MM.1S (cell line): ENCODE data around the gene PLA2G4F.

Source experiments
- DNase-seq: peaks from one replicate; pipeline ENCODE4 v3.0.0-alpha.2; 2015
- H2AFZ ChIP-seq: fragments of 300-600 bp; sonication (generic); 2 replicates; pipeline ENCODE4 v1.6.0; 2016; ENCODE audit warnings: antibody characterized with exemption, low read length
- H3F3A ChIP-seq: fragments of 300-600 bp; sonication (generic); 2 replicates; pipeline ENCODE4 v1.6.1; 2016; ENCODE audit warnings: mild to moderate bottlenecking, antibody characterized with exemption, low read length, moderate library complexity, mixed read lengths; ENCODE audit not compliant: insufficient read depth
- H3K27ac ChIP-seq: fragments of 300-600 bp; sonication (generic); 2 replicates; pipeline ENCODE4 v1.5.1; 2016; ENCODE audit warnings: mild to moderate bottlenecking, low read length
- H3K27me3 ChIP-seq: fragments of 300-600 bp; sonication (generic); replicated peaks from 2 replicates; pipeline ENCODE4 v1.6.0; 2016; ENCODE audit warnings: low read length; ENCODE audit not compliant: insufficient read depth
- H3K36me3 ChIP-seq: fragments of 300-600 bp; sonication (generic); replicated peaks from 2 replicates; pipeline ENCODE4 v1.6.1; 2016; ENCODE audit warnings: mild to moderate bottlenecking, low read length, mixed read lengths; ENCODE audit not compliant: insufficient read depth
- H3K4me1 ChIP-seq: fragments of 300-600 bp; sonication (generic); 2 replicates; pipeline ENCODE4 v1.6.1; 2016; ENCODE audit warnings: low read length, mixed read lengths
- H3K4me2 ChIP-seq: fragments of 300-600 bp; sonication (generic); 2 replicates; pipeline ENCODE4 v1.6.0; 2016; ENCODE audit warnings: low read depth, low read length
- H3K4me3 ChIP-seq: fragments of 300-600 bp; sonication (generic); 2 replicates; pipeline ENCODE4 v1.5.1; 2016; ENCODE audit warnings: low read length, mixed read lengths
- H3K79me2 ChIP-seq: fragments of 300-600 bp; sonication (generic); 2 replicates; pipeline ENCODE4 v1.6.1; 2016; ENCODE audit warnings: mixed run types, low read length, mixed read lengths
- H3K9ac ChIP-seq: fragments of 300-600 bp; sonication (generic); 2 replicates; pipeline ENCODE4 v1.6.1; 2016; ENCODE audit warnings: low read length, mixed read lengths
- H3K9me2 ChIP-seq: fragments of 300-600 bp; sonication (generic); replicated peaks from 2 replicates; pipeline ENCODE4 v1.6.1; 2016; ENCODE audit warnings: mild to moderate bottlenecking, low read length, mixed read lengths; ENCODE audit not compliant: insufficient read depth
- H3K9me3 ChIP-seq: fragments of 300-600 bp; sonication (generic); replicated peaks from 2 replicates; pipeline ENCODE4 v1.6.1; 2016; ENCODE audit warnings: mild to moderate bottlenecking, low read length, mixed read lengths; ENCODE audit not compliant: insufficient read depth
- H4K20me1 ChIP-seq: fragments of 300-600 bp; sonication (generic); 2 replicates; pipeline ENCODE4 v1.6.1; 2016; ENCODE audit warnings: mild to moderate bottlenecking, low read length, moderate library complexity, mixed read lengths; ENCODE audit not compliant: insufficient read depth
- EZH2 ChIP-seq: fragments of 300-600 bp; sonication (generic); optimal IDR thresholded peaks from 2 replicates; pipeline ENCODE3; 2017; ENCODE audit warnings: low read depth, mild to moderate bottlenecking, antibody characterized with exemption, low read length, mixed read lengths
- EZH2phosphoT487 ChIP-seq: fragments of 300-600 bp; sonication (generic); IDR thresholded peaks from 2 replicates; pipeline ENCODE4 v1.6.1; 2018; ENCODE audit warnings: antibody characterized with exemption, low read length
- TF ChIP-seq, protein P1 (sequence below): fragments of 300-600 bp; sonication (generic); IDR thresholded peaks from 2 replicates; pipeline ENCODE4 v1.5.1; 2016; ENCODE audit warnings: antibody characterized with exemption, low read length, mixed read lengths

Gene PLA2G4F

GRCh38 chr15:42119446-42119760, 37.0 kb downstream of the PLA2G4F start:
- Histone ChIP-seq H3K27me3 (no peaks in the 10 kb centered on the region), H3F3A (no peaks in the 10 kb centered on the region), H3K36me3 (no peaks in the 10 kb centered on the region), H3K27ac (no peak overlapping the region), H2AFZ (no peak overlapping the region), H3K9ac (no peak overlapping the region), H3K9me2 (no peaks in the 10 kb centered on the region), H4K20me1 (no peaks in the 10 kb centered on the region), H3K4me3 (no peak overlapping the region), H3K9me3 (no peaks in the 10 kb centered on the region), H3K4me2 (no peak overlapping the region), H3K79me2 (no peaks in the 10 kb centered on the region), H3K4me1 (no peaks in the 10 kb centered on the region)
- TF ChIP-seq EZH2phosphoT487 (no peak), EZH2 (no peak)
- TF ChIP-seq, protein P1, sequence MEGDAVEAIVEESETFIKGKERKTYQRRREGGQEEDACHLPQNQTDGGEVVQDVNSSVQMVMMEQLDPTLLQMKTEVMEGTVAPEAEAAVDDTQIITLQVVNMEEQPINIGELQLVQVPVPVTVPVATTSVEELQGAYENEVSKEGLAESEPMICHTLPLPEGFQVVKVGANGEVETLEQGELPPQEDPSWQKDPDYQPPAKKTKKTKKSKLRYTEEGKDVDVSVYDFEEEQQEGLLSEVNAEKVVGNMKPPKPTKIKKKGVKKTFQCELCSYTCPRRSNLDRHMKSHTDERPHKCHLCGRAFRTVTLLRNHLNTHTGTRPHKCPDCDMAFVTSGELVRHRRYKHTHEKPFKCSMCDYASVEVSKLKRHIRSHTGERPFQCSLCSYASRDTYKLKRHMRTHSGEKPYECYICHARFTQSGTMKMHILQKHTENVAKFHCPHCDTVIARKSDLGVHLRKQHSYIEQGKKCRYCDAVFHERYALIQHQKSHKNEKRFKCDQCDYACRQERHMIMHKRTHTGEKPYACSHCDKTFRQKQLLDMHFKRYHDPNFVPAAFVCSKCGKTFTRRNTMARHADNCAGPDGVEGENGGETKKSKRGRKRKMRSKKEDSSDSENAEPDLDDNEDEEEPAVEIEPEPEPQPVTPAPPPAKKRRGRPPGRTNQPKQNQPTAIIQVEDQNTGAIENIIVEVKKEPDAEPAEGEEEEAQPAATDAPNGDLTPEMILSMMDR: no peak
- no peak for DNase-seq

- DNase-seq: peak; percentile 19
- Histone ChIP-seq H3K9ac (no peak overlapping the region), H3K79me2 (no peaks in the 10 kb centered on the region), H4K20me1 (no peaks in the 10 kb centered on the region), H3K4me3 (no peak overlapping the region), H3K36me3 (no peaks in the 10 kb centered on the region), H3K4me2 (no peak overlapping the region), H3K27me3 (no peaks in the 10 kb centered on the region), H3K9me2 (no peaks in the 10 kb centered on the region), H3K9me3 (no peaks in the 10 kb centered on the region), H2AFZ (no peak overlapping the region), H3F3A (no peaks in the 10 kb centered on the region), H3K27ac (no peak overlapping the region), H3K4me1 (no peaks in the 10 kb centered on the region)
- no peak for TF ChIP-seq EZH2phosphoT487
- no peak for TF ChIP-seq EZH2
- TF ChIP-seq, protein P1: no peak
Measured at GRCh38 chr15:42118650-42119445, 37.6 kb downstream of the PLA2G4F start.

- H3K9ac ChIP-seq: no peak overlapping the region
- TF ChIP-seq, protein P1: no peak
- TF ChIP-seq EZH2phosphoT487: no peak
- no peak for TF ChIP-seq EZH2
- H4K20me1 ChIP-seq: no peaks in the 10 kb centered on the region
- no peak overlapping the region for H2AFZ ChIP-seq
- H3K4me2 ChIP-seq: 0 out of 2 replicates have a peak overlapping the region, but pooled peaks have one; percentile 13
- no peaks in the 10 kb centered on the region for H3K9me2 ChIP-seq
- no peaks in the 10 kb centered on the region for H3F3A ChIP-seq
- no peak overlapping the region for H3K4me3 ChIP-seq
- peaks cover 6% of the 10 kb centered on the region; the same call in 1 of the 2 replicates for H3K4me1 ChIP-seq
- peak; percentile 55 for DNase-seq
- no peaks in the 10 kb centered on the region for H3K9me3 ChIP-seq
- no peaks in the 10 kb centered on the region for H3K27me3 ChIP-seq
- no peaks in the 10 kb centered on the region for H3K79me2 ChIP-seq
- H3K27ac ChIP-seq: no peak overlapping the region
- no peaks in the 10 kb centered on the region for H3K36me3 ChIP-seq
Measured at GRCh38 chr15:42111924-42112323, 44.5 kb downstream of the PLA2G4F start.
